COLO829 (cell line): ENCODE measurements around the gene SSR3.

Source experiments
- DNase-seq: peaks from one replicate; pipeline ENCODE4 v3.0.0; 2012; ENCODE audit warnings: low spot score

Gene SSR3

DNA sequence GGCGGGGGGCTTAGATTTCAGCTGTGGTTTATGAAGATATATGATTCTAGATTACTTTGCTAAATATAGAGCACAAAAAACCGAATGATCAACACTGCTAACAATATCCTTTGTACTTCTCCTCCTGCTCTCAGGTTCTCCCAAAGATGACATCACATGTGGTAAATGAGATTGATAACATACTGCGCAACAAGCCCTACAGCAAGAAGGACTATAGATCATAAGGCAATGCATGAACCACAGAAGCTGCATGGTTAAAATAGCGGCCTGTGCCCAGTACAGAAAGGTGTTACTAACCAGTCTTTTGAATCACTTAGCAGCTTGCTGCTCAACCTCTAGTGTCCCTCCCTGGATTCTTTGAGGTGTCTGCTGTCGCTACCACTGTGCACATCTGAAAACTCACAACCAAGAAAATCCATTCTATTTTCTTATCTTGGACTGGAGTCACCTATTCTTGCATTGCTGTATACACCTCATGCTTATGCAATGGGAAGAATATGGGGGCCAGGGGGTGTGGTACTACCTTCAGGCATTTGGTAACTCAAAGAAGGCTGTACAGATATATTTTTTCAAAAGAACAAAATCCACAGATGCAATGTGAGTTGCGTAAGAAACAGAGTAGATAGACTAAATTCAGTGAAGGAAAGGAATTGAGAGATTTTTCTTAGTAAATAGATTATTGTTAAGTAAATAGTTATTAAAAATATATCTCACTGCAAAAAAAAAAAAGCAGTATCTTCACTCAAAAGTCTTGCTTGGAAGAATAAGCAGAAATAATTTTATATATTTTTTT is 18.2 kb downstream of the SSR3 start:
- no peak for DNase-seq

DNA sequence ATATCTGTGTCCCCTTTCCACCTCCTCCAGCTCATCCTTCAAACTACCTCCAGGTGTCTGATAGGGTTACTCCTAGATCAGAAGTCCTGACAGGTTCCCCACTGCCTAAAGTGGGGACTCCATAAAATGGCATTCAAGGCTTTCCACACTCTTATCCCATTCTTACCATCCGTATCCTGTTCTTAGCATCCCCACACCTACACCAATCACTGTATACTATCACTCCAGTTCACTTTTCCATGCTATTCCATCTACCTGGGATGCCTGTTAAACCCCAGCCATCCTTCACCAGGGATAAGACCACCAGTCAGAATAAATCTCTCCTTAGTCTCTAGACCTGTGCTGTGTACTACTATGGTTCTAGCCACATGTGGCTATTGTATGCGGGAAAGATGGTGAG is 19.1 kb downstream of the SSR3 start:
- DNase-seq = no peak

DNA sequence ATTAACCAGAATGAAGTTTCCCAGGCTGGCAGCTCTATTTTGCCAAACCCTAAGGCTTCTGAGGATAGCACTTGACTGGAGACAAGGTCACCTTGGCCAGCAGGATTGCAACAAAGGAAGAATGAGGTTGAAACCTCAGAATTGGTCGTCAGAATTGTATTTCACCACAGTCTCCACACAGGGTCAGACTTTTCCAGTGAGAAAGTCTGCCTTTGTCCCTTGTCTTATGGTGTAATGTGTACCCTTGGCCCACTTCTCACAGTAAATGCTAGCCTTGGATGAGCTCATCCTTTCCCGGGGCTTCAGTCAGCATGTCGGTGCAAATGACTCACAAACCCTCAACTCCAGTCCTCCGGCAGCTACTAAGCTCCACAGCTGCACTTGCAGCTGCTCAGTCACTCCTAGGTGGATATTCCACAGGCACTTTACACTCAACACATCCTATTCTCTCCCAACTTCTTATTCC is 19.7 kb downstream of the SSR3 start:
- peak; percentile 83 for DNase-seq

DNA sequence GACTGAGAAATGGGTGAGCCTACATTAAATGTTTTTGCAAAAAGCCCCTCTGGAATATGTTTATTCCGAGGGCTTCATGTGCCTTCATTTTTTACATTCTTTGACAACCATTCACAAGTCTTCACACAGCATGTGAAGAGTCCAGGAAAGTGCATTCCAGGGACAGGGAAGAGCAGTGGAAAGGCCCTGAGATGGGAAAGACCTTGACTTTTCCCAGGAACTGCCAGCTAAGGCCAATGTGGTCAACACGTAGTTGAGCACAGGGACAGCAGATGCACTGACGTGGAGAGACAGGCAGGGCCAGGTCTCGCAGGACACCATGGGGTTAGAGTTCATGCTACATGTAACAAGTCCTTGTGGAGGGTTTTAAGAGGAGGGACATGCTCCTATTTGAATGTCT is 21.7 kb downstream of the SSR3 start:
- DNase-seq = no peak

DNA sequence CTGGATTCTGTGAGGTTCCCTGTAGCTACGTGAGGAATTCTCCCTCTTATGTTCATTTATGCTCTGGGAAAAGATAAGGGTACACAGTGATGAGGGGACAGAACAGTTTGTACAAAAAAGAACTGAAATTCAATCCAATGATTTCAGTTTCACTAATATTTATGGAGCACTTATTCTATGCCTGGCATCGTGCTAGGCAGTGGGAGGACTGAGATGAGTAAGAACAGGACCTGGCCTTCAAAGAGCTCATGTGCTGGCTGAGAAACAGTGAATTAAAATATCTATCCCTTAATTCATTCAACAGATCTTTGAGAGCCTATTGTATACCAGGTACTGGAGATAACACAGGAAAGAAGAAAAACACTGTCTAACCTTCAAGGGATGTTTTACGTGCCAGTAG is 22.2 kb downstream of the SSR3 start:
- no peak for DNase-seq

DNA sequence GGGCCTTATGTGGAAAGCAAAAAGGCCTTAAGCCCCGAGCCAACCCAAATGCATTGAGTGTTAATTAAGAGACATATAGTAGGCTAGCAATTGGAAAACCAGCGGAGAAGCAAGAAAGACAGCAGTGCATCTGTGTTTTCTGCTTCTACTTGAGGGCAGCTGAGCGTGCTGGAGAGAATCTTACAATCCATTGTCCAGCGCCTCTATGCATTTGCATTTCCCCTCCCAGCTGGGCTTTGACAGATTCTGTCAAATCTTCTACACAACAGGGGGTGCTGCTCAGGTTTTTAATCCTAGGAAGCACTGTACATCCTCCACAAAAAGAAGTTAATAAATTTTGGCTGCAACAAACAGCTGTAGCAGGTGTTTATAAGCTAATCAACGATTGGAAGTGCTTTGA is 23.9 kb downstream of the SSR3 start:
- DNase-seq = no peak

DNA sequence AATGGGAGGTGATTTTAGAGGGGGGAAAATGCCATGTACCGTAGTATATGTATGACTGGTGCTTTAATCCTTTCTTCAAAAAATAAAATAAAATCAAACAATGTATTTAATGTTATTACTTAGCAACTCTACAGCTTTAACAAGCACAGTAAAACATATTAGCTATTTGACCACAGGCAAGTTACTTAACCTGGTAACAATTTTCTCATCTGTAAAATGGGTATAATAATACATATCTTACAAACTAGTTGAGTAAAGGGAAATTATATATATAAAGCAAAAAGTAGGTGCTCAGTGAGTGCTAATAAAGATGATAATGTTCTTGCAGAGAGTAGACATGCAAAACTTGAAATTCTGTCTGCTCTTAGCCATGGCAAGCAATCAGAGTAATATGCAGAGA is 27.9 kb downstream of the SSR3 start:
- no peak for DNase-seq

DNA sequence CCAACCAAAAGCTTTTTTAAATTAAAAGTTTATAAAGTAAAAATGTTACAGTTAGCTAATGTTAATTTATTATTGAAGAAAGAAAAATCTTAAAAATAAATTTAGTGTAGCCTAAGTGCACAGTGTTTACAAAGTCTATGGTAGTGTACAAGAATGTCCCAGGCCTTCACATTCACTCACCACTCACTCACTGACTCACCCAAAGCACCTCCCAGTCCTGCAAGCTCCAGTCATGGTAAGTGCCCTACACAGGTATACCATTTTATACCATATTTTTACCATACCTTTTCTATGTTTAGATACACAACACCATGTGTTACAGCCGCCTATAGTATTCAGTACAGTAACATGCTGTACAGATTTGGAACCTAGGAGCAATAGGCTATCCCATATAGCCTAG is 29.1 kb downstream of the SSR3 start:
- DNase-seq = no peak

DNA sequence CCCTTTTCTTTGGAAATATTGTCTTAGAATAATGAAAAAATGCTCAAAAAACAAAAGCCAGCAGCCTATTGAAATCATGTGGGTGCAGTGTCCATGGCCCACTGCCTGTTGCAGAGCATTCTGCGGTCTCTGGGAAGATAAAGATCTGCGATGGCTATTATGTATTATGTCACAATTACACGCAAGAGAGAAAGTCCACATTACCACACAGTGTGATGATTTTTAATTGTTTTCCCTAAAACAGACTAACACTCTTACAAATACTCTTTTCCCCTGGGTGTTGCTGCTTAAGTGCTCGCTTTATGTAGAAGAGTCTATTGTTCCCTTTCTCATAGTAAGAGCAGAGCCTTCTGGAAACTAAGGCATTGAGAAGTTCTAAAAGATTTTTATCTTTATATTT is 32.2 kb downstream of the SSR3 start:
- DNase-seq = no peak

DNA sequence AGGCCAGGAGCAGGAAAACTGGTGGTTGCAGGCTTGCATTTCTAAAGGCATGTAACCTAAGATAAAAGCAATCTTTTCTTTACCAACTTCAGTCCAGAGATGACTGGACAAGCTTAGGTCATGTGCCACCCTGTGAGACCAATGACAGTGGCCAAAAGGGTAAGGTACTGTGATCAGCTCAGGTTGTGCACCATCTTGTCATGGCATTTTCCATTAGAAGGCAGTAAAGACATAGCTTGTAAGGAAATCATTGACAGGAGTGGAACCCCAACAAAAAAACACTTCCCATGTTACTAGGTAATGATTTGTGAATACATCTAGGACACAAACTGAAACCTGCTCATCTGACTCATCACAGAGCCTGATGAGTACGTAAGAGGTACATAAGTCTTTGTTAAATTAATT is 35.2 kb downstream of the SSR3 start:
- no peak for DNase-seq

DNA sequence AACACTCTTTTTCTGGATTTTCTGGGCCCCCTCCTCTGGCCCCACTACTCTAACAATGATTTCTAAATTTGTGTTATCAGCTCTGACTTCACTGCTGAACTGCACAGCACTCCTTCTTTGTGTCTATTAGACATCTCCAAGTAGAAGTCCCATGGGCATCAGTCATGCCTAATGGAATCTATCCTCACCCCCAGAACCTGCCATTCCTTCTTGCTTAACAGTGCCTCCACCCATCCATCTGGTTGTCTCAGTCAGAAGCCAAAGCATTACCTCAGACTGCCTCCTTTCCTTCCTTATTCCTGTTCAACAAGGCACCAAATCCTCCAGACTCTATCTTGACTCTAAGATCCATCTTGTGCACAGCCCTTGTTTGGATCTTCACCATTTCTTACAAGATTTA is 36.2 kb downstream of the SSR3 start:
- DNase-seq = no peak

DNA sequence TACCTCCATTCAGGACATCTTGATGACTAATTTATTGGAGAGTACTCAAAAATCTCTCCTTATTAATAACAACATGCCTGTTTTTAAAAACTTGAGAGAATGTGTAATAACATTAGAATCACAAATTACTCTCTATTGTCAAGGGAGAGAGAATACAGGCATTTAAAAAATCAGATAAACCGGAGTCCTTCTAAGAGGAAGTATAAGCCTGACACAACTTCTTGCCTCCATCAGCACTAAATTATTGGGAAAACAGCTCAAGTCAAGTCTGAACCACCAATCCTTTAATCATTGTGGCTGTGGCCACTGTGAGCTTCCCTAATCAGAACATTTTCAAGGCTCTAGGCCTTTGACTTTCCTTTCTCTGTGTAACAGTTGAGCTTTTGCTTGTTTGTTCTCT is 38.0 kb downstream of the SSR3 start:
- DNase-seq = no peak

DNA sequence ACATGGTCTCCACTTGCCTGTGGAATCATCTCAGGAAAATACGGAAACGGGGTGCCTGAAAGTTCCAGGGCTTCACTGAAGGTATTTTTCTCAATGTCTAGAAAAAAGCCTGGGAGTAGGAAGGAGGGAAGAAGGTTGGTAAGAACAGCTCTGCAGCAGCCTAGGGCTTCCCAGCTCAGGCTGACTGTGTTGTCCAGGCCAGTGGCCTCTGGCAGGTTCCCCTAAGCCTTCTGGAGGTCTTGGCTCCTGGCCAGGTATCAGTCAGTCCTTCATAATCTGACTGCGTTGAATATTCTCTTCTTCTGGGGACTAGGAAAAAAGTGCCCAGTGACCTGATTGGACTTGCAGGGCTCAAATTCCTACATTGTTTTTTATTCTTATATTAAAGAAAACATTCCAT is 38.6 kb downstream of the SSR3 start:
- no peak for DNase-seq

DNA sequence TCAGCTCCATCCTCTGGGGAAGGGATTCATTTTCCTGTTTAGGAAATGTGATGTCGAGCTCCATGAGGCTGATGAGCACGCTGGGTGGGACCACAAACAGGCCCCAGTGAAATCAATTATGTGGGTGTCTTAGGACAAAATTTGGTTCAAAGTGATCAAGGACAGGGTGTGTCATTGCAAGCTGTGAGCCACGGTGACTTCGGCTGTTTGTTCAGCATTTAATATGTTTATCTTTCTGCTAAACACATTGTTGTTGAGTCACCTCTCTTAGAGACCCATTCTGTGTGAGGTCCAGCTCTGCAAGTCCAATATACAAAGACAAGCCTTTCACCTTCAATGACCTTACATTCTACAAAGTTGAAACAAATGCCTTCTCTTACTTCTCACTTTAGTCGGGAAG is 41.3 kb downstream of the SSR3 start:
- DNase-seq = no peak

DNA sequence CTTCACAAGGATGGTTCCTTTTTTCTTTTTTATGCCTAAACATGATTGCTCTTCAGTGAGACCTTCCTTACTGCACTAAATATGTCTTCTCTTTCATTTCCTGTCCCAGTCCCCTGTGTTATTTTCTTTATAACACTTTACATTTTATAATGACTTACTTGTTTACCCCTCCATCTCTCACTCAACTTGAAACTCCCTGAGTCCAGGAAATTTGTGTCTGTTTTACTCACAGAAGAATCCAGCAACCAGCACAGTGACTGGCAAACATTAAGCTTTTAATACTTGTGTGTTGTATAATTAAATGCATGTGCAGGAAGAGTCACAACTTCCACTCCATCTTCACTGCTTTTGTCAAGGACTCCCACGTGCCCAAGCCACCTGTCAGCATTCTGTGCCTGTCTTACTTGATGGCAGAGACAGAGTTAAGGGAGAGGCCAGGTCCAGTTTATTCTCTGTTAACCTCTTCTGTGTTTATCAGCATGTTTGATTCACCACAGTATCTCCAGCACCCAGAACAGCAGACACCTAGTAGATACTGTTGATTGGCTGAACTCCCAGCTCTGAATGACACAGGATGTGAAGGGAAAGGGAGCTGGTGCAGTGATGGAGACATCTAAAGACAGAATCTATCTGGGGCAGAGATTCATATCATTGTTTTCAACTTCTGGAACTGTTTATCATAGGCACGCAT is 42.8 kb downstream of the SSR3 start:
- no peak for DNase-seq

DNA sequence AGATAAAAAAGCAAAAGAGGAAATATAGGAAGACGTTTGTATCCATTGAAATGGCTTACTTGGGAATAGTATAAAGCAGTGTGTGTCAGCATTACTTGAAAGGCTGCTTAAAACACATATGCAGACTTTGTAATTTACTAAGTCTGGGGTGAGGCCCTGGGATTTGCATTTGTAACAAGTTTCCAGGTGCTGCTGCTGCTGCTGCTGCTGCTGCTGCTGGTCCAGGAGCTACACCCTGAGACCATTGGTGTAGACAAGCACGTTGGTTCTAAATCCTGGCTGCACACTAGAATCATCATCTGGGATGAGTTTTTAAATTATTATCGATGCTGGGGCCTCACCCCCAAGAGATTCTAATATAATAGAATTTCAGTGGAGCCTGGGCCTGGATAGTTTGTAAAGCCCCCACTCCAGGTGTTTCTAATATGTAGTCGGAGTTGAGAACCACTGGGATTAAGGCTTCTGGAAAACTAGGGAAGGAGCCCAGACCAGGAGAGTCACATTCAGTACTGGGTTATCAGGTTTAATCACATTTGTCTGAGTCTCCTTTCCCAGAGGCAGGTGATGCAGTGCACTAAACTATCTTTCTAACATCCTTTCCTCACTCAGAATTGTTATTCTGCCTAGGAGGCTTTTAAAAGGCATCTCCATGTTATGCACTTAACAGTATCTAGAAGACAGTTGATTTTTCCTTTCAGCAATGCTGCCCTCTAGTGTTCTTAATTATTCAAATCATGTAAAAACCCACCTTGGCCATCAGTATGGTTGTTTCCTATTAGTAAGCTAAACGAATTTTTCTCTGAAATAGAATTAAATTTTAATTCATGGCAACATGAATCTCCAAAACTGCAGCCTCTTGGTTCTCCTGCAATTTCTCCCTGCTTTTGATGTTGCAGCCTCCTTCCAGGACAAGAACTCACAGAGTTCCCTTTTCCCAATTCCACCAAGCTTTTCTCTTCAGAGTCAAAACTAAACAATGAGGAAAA is 45.4 kb downstream of the SSR3 start:
- DNase-seq = peak; percentile 87

DNA sequence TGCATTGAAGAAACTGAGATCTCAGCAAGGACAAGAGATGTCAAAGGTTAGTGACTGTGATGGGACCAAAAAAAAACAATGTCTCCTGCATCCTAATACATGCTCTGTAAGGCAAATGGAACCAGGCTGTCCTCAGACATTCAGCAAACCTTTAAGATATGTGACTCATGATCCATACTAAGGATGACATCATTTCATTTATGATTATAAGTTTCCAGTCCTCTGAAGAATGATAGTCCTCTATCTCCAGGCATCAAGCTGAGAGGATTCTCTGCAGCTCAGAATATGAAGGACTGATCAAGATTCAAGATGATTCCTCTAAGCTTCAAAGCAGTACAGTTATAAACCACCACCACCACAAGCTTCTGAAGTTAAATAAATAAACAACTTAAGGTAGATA is 47.6 kb downstream of the SSR3 start:
- DNase-seq = no peak

DNA sequence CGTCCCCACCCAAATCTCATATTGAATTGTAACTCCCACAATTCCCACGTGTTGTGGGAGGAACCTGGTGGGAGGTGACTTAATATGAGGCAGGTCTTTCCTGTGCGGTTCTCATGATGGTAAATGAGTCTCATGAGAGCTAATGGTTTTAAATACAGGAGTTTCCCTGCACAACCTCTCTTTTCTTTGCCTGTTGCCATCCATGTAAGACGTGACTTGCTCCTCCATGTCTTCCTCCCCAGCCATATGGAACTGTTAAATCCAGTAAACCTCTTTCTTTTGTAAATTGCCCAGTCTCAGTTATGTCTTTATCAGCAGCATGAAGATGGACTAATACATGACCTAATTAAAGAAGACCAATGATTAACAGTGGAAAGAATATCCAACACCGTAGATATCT is 56.6 kb downstream of the SSR3 start:
- DNase-seq = no peak

DNA sequence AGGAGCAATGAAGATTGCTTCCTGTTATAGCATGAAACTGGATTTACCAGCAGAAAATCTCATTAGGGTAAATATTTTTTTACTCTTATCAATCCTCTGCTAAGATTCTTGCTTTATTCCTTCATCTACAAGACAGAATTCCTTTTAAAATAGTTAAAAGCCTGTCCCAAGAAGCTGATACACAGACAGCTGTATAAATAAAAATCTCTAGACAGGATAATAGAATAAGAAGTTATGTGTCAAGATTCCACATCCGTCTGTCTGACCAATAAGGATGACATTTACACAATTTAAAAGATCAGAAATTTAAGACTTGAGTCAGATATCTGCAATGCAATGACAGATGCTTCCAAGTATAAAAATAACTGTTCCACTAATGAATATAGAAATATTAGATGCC is 57.6 kb downstream of the SSR3 start:
- DNase-seq = no peak

DNA sequence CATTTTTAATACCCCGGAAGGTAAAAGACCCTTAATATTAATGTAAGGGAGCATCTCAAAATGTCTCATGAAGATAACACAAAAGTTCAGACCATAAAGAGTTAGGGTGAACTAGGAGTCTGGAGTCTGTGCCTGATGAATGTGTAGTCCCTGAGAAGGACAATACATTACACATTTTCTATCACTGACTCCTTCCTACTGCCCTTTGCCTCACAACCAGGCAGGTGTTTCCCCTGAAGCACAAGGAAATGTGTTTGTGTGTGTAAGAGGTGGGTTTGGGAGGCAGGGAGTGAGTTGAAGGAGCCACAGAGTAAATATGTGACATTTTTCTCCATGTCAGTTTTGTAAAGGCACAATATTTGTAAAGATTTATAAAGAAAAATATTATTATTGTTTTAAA is 59.1 kb downstream of the SSR3 start:
- DNase-seq = no peak

DNA sequence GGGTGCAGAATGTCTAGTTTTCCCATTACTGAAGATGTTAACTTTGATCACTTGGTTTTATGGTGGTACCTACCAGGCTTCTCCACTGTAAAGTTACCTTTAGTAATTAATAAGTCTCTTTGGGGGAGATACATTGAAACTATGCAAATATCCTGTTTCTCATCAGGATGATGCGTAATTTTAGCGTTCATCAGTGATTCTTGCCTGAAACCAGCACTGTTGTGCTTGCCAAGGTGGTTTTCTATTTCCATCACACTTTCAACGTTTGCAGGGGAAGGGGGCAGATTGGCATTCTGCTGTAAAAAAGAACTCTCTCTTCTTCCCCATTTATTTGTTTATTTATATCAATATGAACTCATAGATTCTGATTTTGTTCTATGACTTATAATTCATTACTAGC is 61.0 kb downstream of the SSR3 start:
- DNase-seq = no peak

DNA sequence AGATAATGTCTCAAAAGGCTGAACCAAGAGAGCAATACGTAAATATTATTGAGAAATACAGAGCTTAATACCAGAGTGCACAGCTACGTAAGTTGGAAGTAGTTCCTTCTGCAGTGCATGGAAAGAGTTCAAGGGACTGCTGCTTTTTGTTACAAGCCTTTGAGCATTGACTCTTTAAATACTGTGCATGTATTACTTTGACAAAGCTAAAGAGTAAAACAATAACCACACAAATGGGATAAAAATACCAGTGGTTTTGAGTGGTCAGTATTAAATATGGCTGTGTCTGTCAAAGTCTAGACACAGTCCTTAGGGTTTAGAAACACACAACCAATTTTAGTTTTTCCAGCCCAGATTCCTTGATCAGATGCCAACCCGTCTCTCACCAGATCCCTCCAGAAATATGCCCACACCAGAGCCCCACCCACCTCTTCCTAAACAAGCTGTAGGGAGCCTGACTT is 62.1 kb downstream of the SSR3 start:
- DNase-seq = no peak

DNA sequence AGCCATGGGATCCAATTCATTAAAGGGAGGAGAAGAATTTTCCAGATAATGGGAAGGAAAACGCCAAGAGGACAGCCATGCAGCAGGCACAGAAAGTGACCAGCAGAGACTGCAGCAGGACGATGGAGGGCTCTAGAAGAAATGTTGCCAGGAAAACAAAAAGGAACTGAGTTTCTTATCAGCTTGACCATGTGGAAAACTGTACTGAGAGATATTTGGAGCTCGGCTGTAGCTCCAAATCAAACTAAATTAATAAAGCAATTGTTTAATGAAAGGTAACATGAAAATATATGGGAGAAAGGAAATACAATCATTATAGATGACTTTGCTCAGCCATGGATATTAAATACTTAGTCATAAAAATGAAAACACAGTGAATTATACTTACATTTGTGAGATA is 63.7 kb downstream of the SSR3 start:
- no peak for DNase-seq
